H1 (cell line): ENCODE results near the gene GABRG3. TPM values are rescaled to one million over a fixed set of nuclear protein-coding genes. Genes with fewer than 3 reads are reported as not detected.

Source experiments
- CTCF ChIA-PET: fragments of 300-600 bp; sonication (Branson Sonifier 250); formaldehyde crosslinking; loops from one replicate; lab custom pipeline; 2021; ENCODE audit not compliant: partially characterized antibody; lab: Charles Lee
- POLR2A ChIA-PET: fragments of 300-600 bp; sonication (Branson Sonifier 250); formaldehyde crosslinking; loops from one replicate; lab custom pipeline; 2021; ENCODE audit warnings: inconsistent platforms; ENCODE audit not compliant: partially characterized antibody; lab: Charles Lee
- DNase-seq, 2 experiments: peaks; one replicate each; pipeline versions ENCODE4 v3.0.0 to v3.0.0-alpha.2; 2010 to 2022; ENCODE audit warnings: low spot score in 2 of 2, low read depth in 1 of 2, mixed read lengths in 1 of 2
- FAIRE-seq: peaks from 2 replicates; lab custom pipeline; 2011; peaks lifted over from hg19 to GRCh38; lab: Jason Lieb, UNC
- H2AFZ ChIP-seq: 2 replicates; pipeline ENCODE4 v1.8.1; 2012; ENCODE audit warnings: low read length, inconsistent platforms
- H2AK5ac ChIP-seq: 2 replicates; pipeline ENCODE4 v1.6.1; 2013; ENCODE audit warnings: low read depth, low read length
- H2BK120ac ChIP-seq: replicated peaks from 2 replicates; pipeline ENCODE3; 2013; ENCODE audit warnings: low read depth, low read length, inconsistent platforms
- H2BK12ac ChIP-seq: 2 replicates; pipeline ENCODE4 v1.6.1; 2013; ENCODE audit warnings: low read depth, low read length
- H2BK15ac ChIP-seq: 2 replicates; pipeline ENCODE4 v1.6.1; 2013; ENCODE audit warnings: low read length
- H2BK20ac ChIP-seq: 2 replicates; pipeline ENCODE4 v1.6.1; 2013; ENCODE audit warnings: low read length
- H2BK5ac ChIP-seq: 2 replicates; pipeline ENCODE4 v1.6.1; 2013; ENCODE audit warnings: low read depth, low read length
- H3K14ac ChIP-seq: 2 replicates; pipeline ENCODE4 v1.6.1; 2013; ENCODE audit warnings: inconsistent platforms; ENCODE audit not compliant: insufficient read length
- H3K18ac ChIP-seq: 2 replicates; pipeline ENCODE4 v1.6.1; 2013; ENCODE audit warnings: low read length; ENCODE audit errors: extremely low read depth
- H3K23ac ChIP-seq: 2 replicates; pipeline ENCODE4 v1.6.1; 2013; ENCODE audit warnings: inconsistent platforms; ENCODE audit not compliant: insufficient read length
- H3K23me2 ChIP-seq: 2 replicates; pipeline ENCODE4 v1.6.1; 2013; ENCODE audit warnings: low read depth, low read length
- H3K27ac ChIP-seq: 2 replicates; pipeline ENCODE4 v1.6.1; 2011; ENCODE audit warnings: low read depth, low read length, inconsistent platforms
- H3K27me3 ChIP-seq, 4 experiments: replicated peaks in 1 of 4; 1 replicate in 1 of 4; 2 replicates in 3 of 4; pipeline versions ENCODE4 v1.6.1 to v1.8.1; 2011 to 2013; ENCODE audit warnings: low read length in 3 of 4, mild to moderate bottlenecking in 3 of 4, inconsistent platforms in 2 of 4, mixed read lengths in 2 of 4, moderate library complexity in 1 of 4; ENCODE audit not compliant: control insufficient read depth in 3 of 4, insufficient read depth in 3 of 4; ENCODE audit errors: extremely low read depth in 1 of 4
- H3K36me3 ChIP-seq, 4 experiments: 2 replicates each; pipeline versions ENCODE4 v1.6.1 to v1.8.1; 2011 to 2013; ENCODE audit warnings: mild to moderate bottlenecking in 4 of 4, low read length in 3 of 4, moderate library complexity in 2 of 4, control low read depth in 1 of 4, inconsistent platforms in 1 of 4; ENCODE audit not compliant: insufficient read depth in 4 of 4, control insufficient read depth in 2 of 4
- H3K4ac ChIP-seq: replicated peaks from 2 replicates; pipeline ENCODE3; 2013; ENCODE audit warnings: low read length, low read depth, mixed read lengths, inconsistent platforms; ENCODE audit not compliant: insufficient read length
- H3K4me1 ChIP-seq, 4 experiments: replicated peaks in 1 of 4; 1 replicate in 1 of 4; 2 replicates in 3 of 4; pipeline versions ENCODE4 v1.6.1 to v1.8.1; 2011 to 2013; ENCODE audit warnings: low read length in 3 of 4, inconsistent platforms in 2 of 4, mixed read lengths in 1 of 4; ENCODE audit not compliant: insufficient read depth in 4 of 4, control insufficient read depth in 3 of 4
- H3K4me2 ChIP-seq, 2 experiments: 2 replicates each; pipeline versions ENCODE4 v1.6.1 to v1.8.1; 2011 to 2013; ENCODE audit warnings: low read depth in 2 of 2, low read length in 2 of 2, control low read depth in 1 of 2, inconsistent platforms in 1 of 2, mild to moderate bottlenecking in 1 of 2; ENCODE audit not compliant: insufficient read depth in 1 of 2
- H3K4me3 ChIP-seq, 4 experiments: fragments of 200-600, 300-600 bp in 1 of 4; sonication (generic), shearing (Covaris generic), sonication (Bioruptor Twin) in 1 of 4; 2 replicates each; pipeline versions ENCODE4 v1.5.1 to v1.8.1; 2011 to 2016; ENCODE audit warnings: low read length in 4 of 4, low read depth in 3 of 4, control low read depth in 2 of 4, inconsistent platforms in 2 of 4, mild to moderate bottlenecking in 2 of 4, mixed read lengths in 1 of 4, moderate library complexity in 1 of 4; ENCODE audit not compliant: insufficient read depth in 2 of 4; ENCODE audit errors: extremely low read depth in 1 of 4
- H3K56ac ChIP-seq: replicated peaks from 2 replicates; pipeline ENCODE3; 2013; ENCODE audit warnings: low read depth, mild to moderate bottlenecking, mixed read lengths, low read length, inconsistent platforms; ENCODE audit not compliant: insufficient read length
- H3K79me1 ChIP-seq: 2 replicates; pipeline ENCODE4 v1.6.1; 2013; ENCODE audit warnings: low read depth, low read length, control low read depth
- H3K79me2 ChIP-seq, 2 experiments: 2 replicates each; pipeline versions ENCODE4 v1.6.1 to v1.8.1; 2012 to 2013; ENCODE audit warnings: low read length in 2 of 2, mild to moderate bottlenecking in 2 of 2, inconsistent platforms in 1 of 2; ENCODE audit not compliant: insufficient read depth in 2 of 2, control insufficient read depth in 1 of 2
- H3K9ac ChIP-seq, 4 experiments: replicated peaks in 1 of 4; 1 replicate in 1 of 4; 2 replicates in 3 of 4; pipeline versions ENCODE4 v1.6.1 to v1.8.1; 2011 to 2013; ENCODE audit warnings: low read depth in 3 of 4, low read length in 3 of 4, control low read depth in 2 of 4, mild to moderate bottlenecking in 2 of 4, moderate library complexity in 2 of 4, inconsistent platforms in 1 of 4; ENCODE audit errors: extremely low read depth in 1 of 4
- H3K9me3 ChIP-seq, 2 experiments: 2 replicates each; pipeline versions ENCODE4 v1.6.1 to v1.8.1; 2012 to 2013; ENCODE audit warnings: mild to moderate bottlenecking in 2 of 2, moderate library complexity in 2 of 2, control low read depth in 1 of 2, inconsistent platforms in 1 of 2, low read depth in 1 of 2, low read length in 1 of 2, mixed read lengths in 1 of 2; ENCODE audit not compliant: insufficient read depth in 2 of 2
- H4K20me1 ChIP-seq, 2 experiments: replicated peaks in 1 of 2; 2 replicates each; pipeline versions ENCODE3 to v1.8.1; 2011 to 2013; ENCODE audit warnings: inconsistent platforms in 2 of 2, low read length in 2 of 2, mild to moderate bottlenecking in 1 of 2; ENCODE audit not compliant: insufficient read depth in 2 of 2, control insufficient read depth in 1 of 2
- H4K5ac ChIP-seq: 2 replicates; pipeline ENCODE4 v1.6.1; 2013; ENCODE audit warnings: low read length, low read depth, mixed read lengths, inconsistent platforms; ENCODE audit not compliant: insufficient read length
- H4K8ac ChIP-seq: 2 replicates; pipeline ENCODE4 v1.8.0; 2013; ENCODE audit warnings: mild to moderate bottlenecking, moderate library complexity, low read length, inconsistent platforms; ENCODE audit not compliant: insufficient read depth; ENCODE audit errors: extremely low read depth
- H4K91ac ChIP-seq: replicated peaks from 2 replicates; pipeline ENCODE3; 2013; ENCODE audit warnings: low read length, mixed read lengths, inconsistent platforms; ENCODE audit not compliant: insufficient read length
- SP1 ChIP-seq: IDR thresholded peaks from 2 replicates; pipeline ENCODE4 v1.6.1; 2011; ENCODE audit warnings: low read depth, low read length
- WGBS, 2 experiments: shearing (Covaris generic) in 1 of 2; methylation state at CpG; one replicate each; pipeline versions ENCODE4 v1.1.6 to v1.1.7; 2013 to 2015; ENCODE audit warnings: low lambda C conversion rate in 2 of 2, mixed read lengths in 2 of 2, inconsistent platforms in 1 of 2, low coverage in 1 of 2, missing lambda C conversion rate in 1 of 2; ENCODE audit not compliant: insufficient replicate concordance in 2 of 2, insufficient coverage in 1 of 2, insufficient read length in 1 of 2; ENCODE audit errors: extremely low coverage in 1 of 2, missing lambda C conversion rate in 1 of 2; 5-methylcytosine and 5-hydroxymethylcytosine counted together
- polyA plus RNA-seq, 7 experiments: library from polyadenylated mRNA; depleted of rRNA in 3 of 7; stranded (reverse) in 5 of 7; unstranded in 2 of 7; fragments of >200 nt in 5 of 7; fragments of 200-250 nt in 2 of 7; gene quantifications; 1 replicate in 5 of 7; 2 replicates in 1 of 7; 4 replicates in 1 of 7; pipeline versions ENCODE4 v1.2.1 to v1.2.3, GENCODE V29; 2011 to 2013; ENCODE audit warnings: missing spikeins in 2 of 7, mixed read lengths in 2 of 7
- total RNA-seq: library from RNA; stranded (reverse); fragmentation: NEBNext Ultra II Directional; extraction: Animal tissue kit (Norgen Biotek cat#: 25700); gene quantifications from 2 replicates; pipeline ENCODE4 v1.2.1, GENCODE V29; 2021

GABRG3 gene
- total and polyA plus RNA-seq, 2 of the 8 experiments (the other 6 are each of a cell fraction or from before 2014, with no cell fraction given), result 0.17 to 0.80 TPM

GRCh38 chr15:27532358-27532757 lies 561.4 kb downstream of the GABRG3 start:
- no peak overlapping the region for H2BK5ac ChIP-seq
- no peak overlapping the region for H3K56ac ChIP-seq
- no peak overlapping the region for H3K18ac ChIP-seq
- H3K79me2 ChIP-seq, result no peaks in the 10 kb centered on the region
- no peak overlapping the region for H3K4me2 ChIP-seq
- no peaks in the 10 kb centered on the region for H3K4me1 ChIP-seq
- no peak overlapping the region for H3K23ac ChIP-seq
- H3K9ac ChIP-seq, result no peak overlapping the region
- WGBS, 2 experiments, result 89% methylated on average over 3 of the region's 3 CpGs; no CpG with 5 or more reads in 1 of the 2 experiments
- H3K36me3 ChIP-seq, result no peaks in the 10 kb centered on the region
- H2AK5ac ChIP-seq, result no peak overlapping the region
- H3K27ac ChIP-seq, result no peak overlapping the region
- no peaks in the 10 kb centered on the region for H3K27me3 ChIP-seq
- no peak overlapping the region for H2BK120ac ChIP-seq
- H2AFZ ChIP-seq, result no peak overlapping the region
- no peaks in the 10 kb centered on the region for H3K79me1 ChIP-seq
- no peak for DNase-seq
- CTCF ChIA-PET, result interaction anchor here (1.4 kb wide), 1 partner anchor 11 kb away, joined by 7 read pairs; no protein-coding TSS in a partner anchor
- H4K20me1 ChIP-seq, result no peaks in the 10 kb centered on the region
- no peak overlapping the region for H4K91ac ChIP-seq
- H4K5ac ChIP-seq, result no peak overlapping the region
- H2BK12ac ChIP-seq, result no peak overlapping the region
- no peaks in the 10 kb centered on the region for H3K9me3 ChIP-seq
- no peak overlapping the region for H3K4me3 ChIP-seq
- TF ChIP-seq SP1, result no peak
- TF ChIP-seq, all 59 proteins: peak for 0
- no peak overlapping the region for H3K4ac ChIP-seq
- POLR2A ChIA-PET, result no interaction called here
- H3K23me2 ChIP-seq, result no peaks in the 10 kb centered on the region
- H3K14ac ChIP-seq, result no peak overlapping the region
- H2BK20ac ChIP-seq, result no peak overlapping the region
- no peak overlapping the region for H4K8ac ChIP-seq
- no peak for FAIRE-seq
- H2BK15ac ChIP-seq, result no peak overlapping the region
